ENCODE data around the gene VPS35. TPM values are rescaled to one million over a fixed set of nuclear protein-coding genes. Genes with fewer than 3 reads are reported as not detected.
A peak's percentile ranks its signal among the peaks of the same experiment; 100 is the strongest.

VPS35 gene
- total and polyA plus RNA-seq, 2 of the 13 experiments (the other 11 are each of a cell fraction or from before 2014, with no cell fraction given), result 30.7 to 136 TPM

GRCh38 chr16:46690281-46691178, 1.6 kb upstream of the VPS35 start (continued):
- TF ChIP-seq ZC3H4 (CRISPR knock-in tag; IDR thresholded peaks at IDR 0.05; ENCODE audit: borderline replicate concordance) (no peak), ZNF292 (CRISPR knock-in tag; IDR thresholded peaks at IDR 0.05; ENCODE audit: borderline replicate concordance, low read depth) (no peak; the same call in 1 of the 2 replicates), ZNF781 (CRISPR knock-in tag; IDR thresholded peaks at IDR 0.05; ENCODE audit: borderline replicate concordance, not compliant biosample characterization) (no peak), KLF9 (CRISPR knock-in tag; IDR thresholded peaks at IDR 0.05; ENCODE audit: low read depth) (no peak), ZFP36L1 (CRISPR knock-in tag; IDR thresholded peaks at IDR 0.05) (no peak), PHB2 (IDR thresholded peaks at IDR 0.05; ENCODE audit: partially characterized antibody) (no peak), HNF4A (CRISPR knock-in tag; IDR thresholded peaks at IDR 0.05) (peak; percentile 38), ZNF839 (CRISPR knock-in tag; IDR thresholded peaks at IDR 0.05; ENCODE audit: borderline replicate concordance) (no peak), ZNF773 (CRISPR knock-in tag; IDR thresholded peaks at IDR 0.05; ENCODE audit: borderline replicate concordance) (no peak), SOX13 (IDR thresholded peaks at IDR 0.05) (no peak), SOX13 (CRISPR knock-in tag; conservative IDR thresholded peaks at IDR 0.05 in 1 of 2, IDR thresholded peaks at IDR 0.05 in 1 of 2) (peak in 1 of 2 experiments; percentile 56; a peak in 2 of 4 replicates), ZSCAN31 (CRISPR knock-in tag; IDR thresholded peaks at IDR 0.05; ENCODE audit: low read depth) (no peak; the same call in 1 of the 2 replicates), ZFX (CRISPR knock-in tag; IDR thresholded peaks at IDR 0.05; ENCODE audit: low read depth) (peak; percentile 48; the same call in 1 of the 2 replicates), ZNF547 (CRISPR knock-in tag; IDR thresholded peaks at IDR 0.05) (no peak), GTF3A (CRISPR knock-in tag; conservative IDR thresholded peaks at IDR 0.05) (no peak), NFE2L1 (CRISPR knock-in tag; IDR thresholded peaks at IDR 0.05; ENCODE audit: borderline replicate concordance) (no peak), RFX5 (IDR thresholded peaks at IDR 0.05; ENCODE audit: low read depth, low read length) (no peak), MATR3 (CRISPR knock-in tag; IDR thresholded peaks at IDR 0.05) (no peak), BCLAF1 (IDR thresholded peaks at IDR 0.05) (no peak), SNAPC4 (CRISPR knock-in tag; IDR thresholded peaks at IDR 0.05) (no peak), POLR2AphosphoS2 (IDR thresholded peaks at IDR 0.05; ENCODE audit: low read depth, low read length) (no peak), ZFP41 (CRISPR knock-in tag; IDR thresholded peaks at IDR 0.05; ENCODE audit: borderline replicate concordance) (no peak)
